Epithelial cell of proximal tubule (primary cell): ENCODE results near the gene GFRA4. TPM values are rescaled to one million over a fixed set of nuclear protein-coding genes. Genes with fewer than 3 reads are reported as not detected.

Experiments
- DNase-seq: peaks from one replicate; pipeline ENCODE4 v3.0.0-alpha.2; 2011; ENCODE audit warnings: low read depth
- H3K4me3 ChIP-seq: 2 replicates; pipeline ENCODE4 v1.5.1; 2011; ENCODE audit warnings: low read depth, mild to moderate bottlenecking, low read length
- CTCF ChIP-seq: conservative IDR thresholded peaks from 2 replicates; pipeline ENCODE4 v1.5.1; 2012; ENCODE audit warnings: low read depth, mild to moderate bottlenecking, low read length
- total RNA-seq: library from RNA; depleted of rRNA; stranded (reverse); fragments of >200 nt; gene quantifications from 2 replicates; pipeline ENCODE4 v1.2.3, GENCODE V29; 2015

Gene GFRA4
- total RNA-seq, 1 donor from 2014 or later = not detected

- no peak overlapping the region for H3K4me3 ChIP-seq
- no peak for DNase-seq
- no peak for TF ChIP-seq CTCF
Measured at GRCh38 chr20:3679749-3680700, 16.8 kb upstream of the GFRA4 start.

DNA sequence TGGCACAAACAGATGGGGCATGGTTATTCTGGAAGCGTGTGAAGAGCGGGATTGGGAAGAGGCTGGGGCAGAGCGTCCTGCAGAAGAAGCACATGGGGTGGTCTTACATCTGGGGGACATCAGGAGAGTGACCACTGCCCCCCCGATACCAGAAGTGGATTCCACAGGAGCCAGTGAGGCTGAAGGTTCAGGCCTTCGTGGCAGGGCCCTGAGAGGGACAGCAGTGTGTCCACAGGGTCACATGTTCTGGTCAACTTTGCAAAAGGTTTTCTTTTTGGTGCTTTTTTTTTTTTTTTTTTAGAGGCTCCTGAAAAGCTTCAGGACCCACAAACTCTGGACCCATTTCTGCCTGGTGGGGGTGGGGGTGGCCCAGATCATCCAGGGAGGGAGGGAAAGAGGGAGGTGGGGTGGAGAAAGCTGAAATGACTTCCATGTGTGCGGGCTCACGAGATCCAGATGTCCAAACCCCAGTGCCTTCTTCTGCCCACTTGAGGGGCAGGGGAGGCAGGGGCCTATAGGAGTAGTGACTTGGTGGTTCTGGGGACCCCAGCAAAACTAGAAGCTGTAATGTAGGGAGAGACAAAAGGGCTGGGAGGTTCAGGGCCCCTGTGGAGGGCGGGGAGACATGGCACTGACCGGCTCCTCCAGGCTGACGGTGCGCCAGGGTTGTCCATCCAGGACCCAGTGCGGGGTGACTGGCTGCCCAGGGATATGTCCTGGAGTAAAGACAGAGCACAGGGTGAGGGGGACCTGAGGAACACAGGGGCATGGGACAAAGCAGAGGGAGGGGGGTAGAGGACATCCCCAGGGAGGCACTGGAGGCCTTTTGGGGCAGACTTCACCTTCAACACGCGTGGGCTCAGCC lies 15.9 kb upstream of the GFRA4 start:
- TF ChIP-seq CTCF = no peak
- H3K4me3 ChIP-seq = no peak overlapping the region
- DNase-seq = no peak

DNA sequence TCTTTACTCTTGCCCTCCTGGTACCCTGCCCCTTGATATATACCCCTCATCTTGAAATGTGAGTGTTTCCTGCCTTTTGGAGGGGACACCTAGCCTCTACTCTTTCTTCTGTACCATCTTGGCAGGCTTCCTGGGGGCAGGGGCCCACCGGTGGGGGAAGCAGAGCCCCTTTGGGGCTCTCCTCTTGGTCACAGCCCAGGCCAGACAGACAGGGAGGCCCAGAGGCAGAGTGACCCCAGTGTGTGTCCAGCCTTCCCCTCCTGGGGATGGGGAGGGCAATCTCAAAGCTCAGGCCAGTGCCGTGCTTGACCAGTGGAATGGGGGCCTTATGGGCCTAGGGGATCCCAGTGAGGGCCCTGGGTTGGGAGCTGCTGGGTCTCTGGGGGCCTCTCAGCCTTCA lies 15.0 kb upstream of the GFRA4 start:
- no peak for DNase-seq
- TF ChIP-seq CTCF = no peak
- no peak overlapping the region for H3K4me3 ChIP-seq

- no peak overlapping the region for H3K4me3 ChIP-seq
- DNase-seq = no peak
- TF ChIP-seq CTCF = no peak
Measured at GRCh38 chr20:3677733-3678132, 14.5 kb upstream of the GFRA4 start.

DNA sequence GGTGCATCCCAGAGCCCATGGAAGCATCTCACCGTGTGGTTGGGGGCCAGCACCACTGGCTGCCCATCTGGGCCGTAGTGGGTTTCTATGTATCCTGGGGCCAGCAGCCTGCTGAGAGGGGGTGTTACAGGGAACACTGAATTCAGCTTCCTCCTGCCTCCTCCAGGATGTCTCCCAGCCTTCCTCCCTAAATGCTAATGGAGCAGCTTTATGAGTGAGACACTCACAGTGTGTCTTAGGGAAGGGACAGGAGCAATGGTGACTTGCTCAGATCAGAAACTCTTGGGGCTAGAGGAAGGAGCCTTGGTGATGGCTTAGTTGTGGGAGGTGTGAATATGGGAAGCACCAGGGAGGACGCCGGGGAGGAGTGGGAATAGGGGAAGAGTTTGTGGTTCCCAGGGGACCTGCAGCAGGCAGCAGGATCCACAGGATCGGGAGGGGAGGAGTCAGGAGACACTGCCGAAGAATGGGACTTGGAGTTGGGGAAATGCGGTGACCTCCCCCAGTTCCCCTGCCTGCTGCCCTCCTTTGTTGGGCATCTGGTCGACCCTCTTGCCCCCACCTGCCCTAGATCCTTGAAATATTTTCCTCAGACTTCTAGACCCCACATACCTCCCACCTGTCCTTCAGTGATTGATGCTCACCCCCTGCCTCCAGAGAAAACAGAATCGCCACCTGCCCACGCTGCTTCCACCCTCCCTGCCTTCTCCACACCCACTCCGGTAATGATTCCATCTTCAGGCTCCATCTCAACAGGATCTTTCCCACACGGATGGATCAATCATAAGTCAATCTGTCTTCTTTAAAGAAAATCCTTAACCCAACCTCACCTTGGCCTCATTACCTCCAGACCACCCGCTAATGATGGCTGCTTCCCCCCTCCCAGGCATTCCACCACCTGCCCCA lies 12.0 kb upstream of the GFRA4 start:
- no peak for TF ChIP-seq CTCF
- no peak for DNase-seq
- H3K4me3 ChIP-seq = no peak overlapping the region

- no peak for TF ChIP-seq CTCF
- no peak overlapping the region for H3K4me3 ChIP-seq
- DNase-seq = no peak
Measured at GRCh38 chr20:3674447-3674846, 11.2 kb upstream of the GFRA4 start.
